ENCODE results near the gene RABEPK.

GRCh38 chr9:125172031-125172755, 28.1 kb upstream of the RABEPK start:
- no peak for TF ChIP-seq CTCF (conservative IDR thresholded peaks at IDR 0.05)
- TF ChIP-seq EZH2 (IDR thresholded peaks at IDR 0.05; ENCODE audit: low read depth): no peak

Measured in PC-9 (cell line).